Measurements from ENCODE around the gene BPIFB6. TPM values are rescaled to one million over a fixed set of nuclear protein-coding genes. Genes with fewer than 3 reads are reported as not detected.

BPIFB6 gene
- total and polyA plus RNA-seq, 4 donors, result not detected

GRCh38 chr20:33072813-33073212, 41.4 kb downstream of the BPIFB6 start (continued):
- TF ChIP-seq ZBTB33 (IDR thresholded peaks at IDR 0.05), result no peak
- no peak for TF ChIP-seq HNF4A (conservative IDR thresholded peaks at IDR 0.05)
- no peak for TF ChIP-seq HNF4G (IDR thresholded peaks at IDR 0.05)

GRCh38 chr20:33074675-33075074, 43.2 kb downstream of the BPIFB6 start:
- TF ChIP-seq HNF4A (conservative IDR thresholded peaks at IDR 0.05), result no peak
- TF ChIP-seq NR2F2 (IDR thresholded peaks at IDR 0.05), result no peak
- no peak for TF ChIP-seq SP1 (IDR thresholded peaks at IDR 0.05)
- Histone ChIP-seq H3K4me1 (ENCODE audit: control insufficient read depth in 4 of 4, insufficient read depth in 4 of 4, low read length in 3 of 4) (no peaks in the 10 kb centered on the region), H3K9me3 (ENCODE audit: control insufficient read depth in 4 of 4, low read length in 3 of 4) (no peaks in the 10 kb centered on the region), H3K27ac (ENCODE audit: low read depth in 1 of 2, low read length in 2 of 2) (no peak overlapping the region), H3K9ac (ENCODE audit: low read depth in 1 of 2, low read length in 2 of 2) (no peak overlapping the region), H3K27me3 (ENCODE audit: control insufficient read depth in 4 of 4, insufficient read depth in 4 of 4, low read length in 3 of 4) (no peaks in the 10 kb centered on the region), H3K4me3 (ENCODE audit: low read depth in 1 of 3, low read length in 3 of 3) (no peak overlapping the region), H3K36me3 (ENCODE audit: control insufficient read depth in 4 of 4, insufficient read depth in 3 of 4, low read depth in 1 of 4, low read length in 3 of 4) (no peaks in the 10 kb centered on the region)
- WGBS, result 59% methylated on average over 2 of the region's 2 CpGs
- no peak for DNase-seq (ENCODE audit: low spot score)

DNA sequence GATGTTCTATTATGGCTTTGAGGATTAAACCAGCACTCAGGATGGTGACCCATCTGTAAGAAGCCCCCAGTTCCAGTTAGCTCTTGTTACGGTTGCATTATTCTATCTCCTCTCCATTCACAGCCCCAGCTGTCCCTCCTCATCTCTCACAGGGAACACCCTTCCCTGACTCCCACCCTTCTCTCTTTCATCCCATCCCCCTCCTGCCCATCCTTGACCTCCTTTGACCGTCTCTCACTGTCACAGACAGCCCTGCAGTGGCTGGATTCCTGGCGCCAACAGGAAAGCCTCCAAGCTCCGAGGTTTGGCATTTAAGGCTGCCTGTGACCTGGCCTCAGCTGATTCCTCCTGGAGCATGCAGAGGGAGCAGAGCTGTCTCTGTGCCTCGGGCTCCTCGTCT, 43.8 kb downstream of the BPIFB6 start:
- TF ChIP-seq JUND (IDR thresholded peaks at IDR 0.05) (no peak), FOXA1 (IDR thresholded peaks at IDR 0.05) (no peak), YY1 (IDR thresholded peaks at IDR 0.05) (no peak), ZBTB33 (IDR thresholded peaks at IDR 0.05) (no peak), HNF4G (IDR thresholded peaks at IDR 0.05) (no peak), CTCF (IDR thresholded peaks at IDR 0.05; ENCODE audit: low read depth, low read length, missing input control) (no peak), EGR1 (IDR thresholded peaks at IDR 0.05; ENCODE audit: low read depth in 2 of 2) (no peak), TAF1 (conservative IDR thresholded peaks at IDR 0.05) (no peak), HNF4A (conservative IDR thresholded peaks at IDR 0.05) (no peak), RAD21 (IDR thresholded peaks at IDR 0.05) (no peak), ATF3 (IDR thresholded peaks at IDR 0.05) (no peak), RXRA (IDR thresholded peaks at IDR 0.05) (no peak), GABPA (IDR thresholded peaks at IDR 0.05 in 1 of 2, conservative IDR thresholded peaks at IDR 0.05 in 1 of 2) (no peak), FOXA2 (IDR thresholded peaks at IDR 0.05) (no peak), SP1 (IDR thresholded peaks at IDR 0.05) (no peak), NR2F2 (IDR thresholded peaks at IDR 0.05) (no peak)
- TF ChIP-seq, protein P1, sequence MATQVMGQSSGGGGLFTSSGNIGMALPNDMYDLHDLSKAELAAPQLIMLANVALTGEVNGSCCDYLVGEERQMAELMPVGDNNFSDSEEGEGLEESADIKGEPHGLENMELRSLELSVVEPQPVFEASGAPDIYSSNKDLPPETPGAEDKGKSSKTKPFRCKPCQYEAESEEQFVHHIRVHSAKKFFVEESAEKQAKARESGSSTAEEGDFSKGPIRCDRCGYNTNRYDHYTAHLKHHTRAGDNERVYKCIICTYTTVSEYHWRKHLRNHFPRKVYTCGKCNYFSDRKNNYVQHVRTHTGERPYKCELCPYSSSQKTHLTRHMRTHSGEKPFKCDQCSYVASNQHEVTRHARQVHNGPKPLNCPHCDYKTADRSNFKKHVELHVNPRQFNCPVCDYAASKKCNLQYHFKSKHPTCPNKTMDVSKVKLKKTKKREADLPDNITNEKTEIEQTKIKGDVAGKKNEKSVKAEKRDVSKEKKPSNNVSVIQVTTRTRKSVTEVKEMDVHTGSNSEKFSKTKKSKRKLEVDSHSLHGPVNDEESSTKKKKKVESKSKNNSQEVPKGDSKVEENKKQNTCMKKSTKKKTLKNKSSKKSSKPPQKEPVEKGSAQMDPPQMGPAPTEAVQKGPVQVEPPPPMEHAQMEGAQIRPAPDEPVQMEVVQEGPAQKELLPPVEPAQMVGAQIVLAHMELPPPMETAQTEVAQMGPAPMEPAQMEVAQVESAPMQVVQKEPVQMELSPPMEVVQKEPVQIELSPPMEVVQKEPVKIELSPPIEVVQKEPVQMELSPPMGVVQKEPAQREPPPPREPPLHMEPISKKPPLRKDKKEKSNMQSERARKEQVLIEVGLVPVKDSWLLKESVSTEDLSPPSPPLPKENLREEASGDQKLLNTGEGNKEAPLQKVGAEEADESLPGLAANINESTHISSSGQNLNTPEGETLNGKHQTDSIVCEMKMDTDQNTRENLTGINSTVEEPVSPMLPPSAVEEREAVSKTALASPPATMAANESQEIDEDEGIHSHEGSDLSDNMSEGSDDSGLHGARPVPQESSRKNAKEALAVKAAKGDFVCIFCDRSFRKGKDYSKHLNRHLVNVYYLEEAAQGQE (IDR thresholded peaks at IDR 0.05), result no peak
- TF ChIP-seq, protein P2, sequence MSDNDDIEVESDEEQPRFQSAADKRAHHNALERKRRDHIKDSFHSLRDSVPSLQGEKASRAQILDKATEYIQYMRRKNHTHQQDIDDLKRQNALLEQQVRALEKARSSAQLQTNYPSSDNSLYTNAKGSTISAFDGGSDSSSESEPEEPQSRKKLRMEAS (IDR thresholded peaks at IDR 0.05), result no peak
- Histone ChIP-seq H3K27me3 (ENCODE audit: control insufficient read depth in 4 of 4, insufficient read depth in 4 of 4, low read length in 3 of 4) (no peaks in the 10 kb centered on the region), H3K9ac (ENCODE audit: low read depth in 1 of 2, low read length in 2 of 2) (no peak overlapping the region), H3K9me3 (ENCODE audit: control insufficient read depth in 4 of 4, low read length in 3 of 4) (no peaks in the 10 kb centered on the region), H3K36me3 (ENCODE audit: control insufficient read depth in 4 of 4, insufficient read depth in 3 of 4, low read depth in 1 of 4, low read length in 3 of 4) (no peaks in the 10 kb centered on the region), H3K4me1 (ENCODE audit: control insufficient read depth in 4 of 4, insufficient read depth in 4 of 4, low read length in 3 of 4) (no peaks in the 10 kb centered on the region), H3K4me3 (ENCODE audit: low read depth in 1 of 3, low read length in 3 of 3) (no peak overlapping the region), H3K27ac (ENCODE audit: low read depth in 1 of 2, low read length in 2 of 2) (no peak overlapping the region)
- DNase-seq (ENCODE audit: low spot score), result no peak
- WGBS, result 54% methylated on average over 6 of the region's 6 CpGs
